H7 (cell line): ENCODE measurements around the gene C12orf56. TPM values are rescaled to one million over a fixed set of nuclear protein-coding genes. Genes with fewer than 3 reads are reported as not detected.
A peak's percentile ranks its signal among the peaks of the same experiment; 100 is the strongest.
"Not testable (repeated sequence)": the region's sequence is repeated elsewhere in the genome, so short reads cannot be mapped to it uniquely, and the experiment has no call there.

Source experiments
- DNase-seq: peaks from one replicate; pipeline ENCODE4 v3.0.0; 2012
- H3K27me3 ChIP-seq: 2 replicates; pipeline ENCODE4 v1.6.0; 2011; ENCODE audit warnings: mild to moderate bottlenecking, low read length; ENCODE audit not compliant: control insufficient read depth, insufficient read depth
- H3K36me3 ChIP-seq: replicated peaks from 2 replicates; pipeline ENCODE4 v1.5.1; 2011; ENCODE audit warnings: low read length; ENCODE audit not compliant: control insufficient read depth, insufficient read depth
- H3K4me3 ChIP-seq: 2 replicates; pipeline ENCODE4 v1.5.1; 2011; ENCODE audit warnings: low read depth, mild to moderate bottlenecking, control low read depth, low read length, moderate library complexity; ENCODE audit not compliant: insufficient read depth
- total RNA-seq: library from RNA; depleted of rRNA; stranded (reverse); fragments of >200 nt; shearing (Covaris generic); gene quantifications from 2 replicates; pipeline ENCODE4 v1.2.3, GENCODE V29; 2014

The C12orf56 gene
- total RNA-seq, 1 experiment from 2014 or later: 1.4 TPM

DNA sequence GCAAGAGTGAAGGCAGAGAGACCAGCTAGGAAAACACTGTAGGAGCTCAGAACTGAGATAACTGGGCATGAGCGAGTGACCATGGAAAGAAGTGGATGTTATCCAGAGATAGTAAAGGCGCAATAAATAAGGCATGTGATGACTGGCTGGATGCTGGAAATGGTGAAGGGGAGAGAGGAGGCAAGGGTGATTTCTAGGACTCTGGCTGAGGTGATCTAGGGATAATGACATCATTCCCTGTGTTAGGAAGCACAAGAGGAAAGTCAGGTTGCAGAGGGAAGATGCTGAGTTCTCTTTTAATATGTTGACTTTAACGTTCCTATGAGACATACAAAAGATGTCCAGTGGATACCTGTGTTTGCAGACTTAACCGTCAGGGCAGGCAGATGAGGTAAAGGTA lies 78.7 kb downstream of the C12orf56 start:
- Histone ChIP-seq H3K36me3 (no peaks in the 10 kb centered on the region), H3K27me3 (no peaks in the 10 kb centered on the region), H3K4me3 (no peak overlapping the region)
- DNase-seq: no peak

DNA sequence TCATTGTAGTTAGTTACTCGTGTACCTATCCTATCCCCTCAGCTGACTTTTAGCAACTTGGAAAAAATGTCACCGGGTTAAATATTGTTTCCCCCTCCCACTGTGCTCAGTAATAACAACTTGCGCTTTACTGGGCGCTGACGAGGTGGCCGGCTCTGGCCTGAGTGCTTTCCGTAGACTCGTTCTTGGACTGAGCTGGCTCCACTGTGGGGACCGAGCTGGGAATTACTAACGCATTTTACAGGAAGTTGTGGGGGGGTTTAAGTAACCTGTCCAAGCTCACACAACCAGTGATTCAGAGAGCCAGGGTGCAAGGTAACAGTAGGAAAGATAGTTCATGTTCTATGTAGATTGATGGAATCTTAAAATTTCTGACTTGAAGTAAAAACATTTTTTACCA lies 86.0 kb downstream of the C12orf56 start:
- H3K4me3 ChIP-seq: no peak overlapping the region
- no peaks in the 10 kb centered on the region for H3K27me3 ChIP-seq
- H3K36me3 ChIP-seq: no peaks in the 10 kb centered on the region

DNA sequence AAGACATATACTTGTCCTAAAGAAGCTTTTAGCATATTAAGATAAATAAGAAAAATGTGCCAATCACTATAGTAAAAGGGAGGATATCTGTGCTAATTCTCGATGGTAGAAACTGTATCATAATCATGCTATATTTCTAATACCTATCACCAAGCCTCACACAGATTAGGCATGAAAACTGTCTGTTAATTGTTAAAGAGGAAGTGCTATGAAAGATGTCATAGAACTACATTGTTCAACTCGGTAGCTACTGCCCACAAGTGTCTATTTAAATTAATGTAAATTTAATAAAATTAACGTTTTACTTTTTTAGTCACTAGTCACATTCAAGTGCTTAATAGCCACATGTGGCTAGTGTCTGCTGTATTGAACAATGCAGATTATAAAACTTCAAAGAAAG lies 90.9 kb downstream of the C12orf56 start:
- no peaks in the 10 kb centered on the region for H3K27me3 ChIP-seq
- no peaks in the 10 kb centered on the region for H3K36me3 ChIP-seq
- H3K4me3 ChIP-seq: no peak overlapping the region
- DNase-seq: no peak

More for the DNA sequence above, 86.0 kb downstream of the C12orf56 start:
- DNase-seq: no peak

DNA sequence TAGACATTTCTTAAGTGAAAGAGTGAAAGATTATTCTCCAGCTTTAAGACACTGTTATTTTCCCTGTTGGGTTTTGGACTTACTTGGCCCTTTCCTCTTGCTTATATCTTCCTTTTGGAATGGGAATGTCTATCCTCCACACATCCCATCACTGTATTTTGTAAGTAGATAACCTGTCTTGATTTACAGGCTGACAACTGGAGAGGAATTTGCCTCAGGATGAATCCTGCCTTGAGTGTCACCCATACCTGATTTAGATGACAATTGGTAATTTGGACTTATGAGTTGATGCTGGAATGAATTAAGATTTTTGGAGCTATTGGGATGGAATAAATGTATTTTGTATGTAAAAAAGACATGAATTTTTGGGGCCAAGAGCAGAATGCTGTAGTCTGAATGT lies 94.3 kb downstream of the C12orf56 start:
- Histone ChIP-seq H3K36me3 (no peaks in the 10 kb centered on the region), H3K27me3 (no peaks in the 10 kb centered on the region), H3K4me3 (no peak overlapping the region)
- DNase-seq: no peak

DNA sequence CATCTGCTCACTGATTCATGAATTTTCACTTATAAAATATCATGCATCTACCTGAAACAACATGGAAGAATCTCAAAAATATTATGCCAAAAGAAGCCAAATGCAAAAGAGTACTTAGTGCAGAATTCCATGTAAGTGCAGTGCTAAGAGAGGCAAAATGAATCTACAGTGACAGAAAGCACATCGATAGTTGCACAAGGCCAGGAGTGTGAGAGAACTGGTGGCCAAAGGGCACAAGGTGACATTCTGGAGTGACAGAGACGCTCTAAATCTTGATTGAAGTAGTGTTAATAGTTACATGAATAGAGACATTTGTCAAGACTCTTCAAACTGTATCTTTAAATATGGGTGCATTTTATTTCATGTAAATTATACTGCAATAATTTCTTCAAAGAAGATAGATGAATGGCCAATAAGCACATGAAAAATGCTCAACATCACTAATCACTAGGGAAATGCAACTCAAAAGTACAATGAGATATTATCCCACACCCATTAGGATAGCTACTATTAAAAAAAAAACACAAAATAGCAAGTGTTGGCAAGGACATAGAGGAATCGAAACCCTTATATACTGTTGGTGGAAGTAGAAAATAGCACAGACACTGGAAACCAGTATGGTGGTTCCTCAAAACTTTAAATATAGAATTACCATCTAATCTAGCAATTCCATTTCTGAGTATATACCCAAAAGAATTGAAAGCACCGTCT lies 96.7 kb downstream of the C12orf56 start:
- Histone ChIP-seq H3K4me3 (no peak overlapping the region), H3K27me3 (no peaks in the 10 kb centered on the region), H3K36me3 (no peaks in the 10 kb centered on the region)
- DNase-seq: no peak

DNA sequence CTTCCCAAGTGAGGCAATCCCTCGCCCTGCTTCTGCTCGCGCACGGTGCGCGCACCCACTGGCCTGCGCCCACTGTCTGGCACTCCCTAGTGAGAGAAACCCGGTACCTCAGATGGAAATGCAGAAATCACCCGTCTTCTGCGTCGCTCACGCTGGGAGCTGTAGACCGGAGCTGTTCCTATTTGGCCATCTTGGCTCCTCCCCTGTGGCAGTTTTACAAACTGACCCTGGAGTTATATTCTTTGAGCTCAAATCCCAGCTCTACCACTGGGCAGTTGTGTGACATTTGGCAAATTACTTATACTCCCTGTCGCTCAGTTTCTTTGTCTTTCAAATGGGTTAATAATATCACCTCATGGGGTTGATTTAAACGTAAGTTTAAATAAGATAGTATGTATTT lies 97.4 kb downstream of the C12orf56 start:
- H3K27me3 ChIP-seq, H3K4me3 ChIP-seq, H3K36me3 ChIP-seq: not testable (repeated sequence)
- DNase-seq: peak; percentile 7

DNA sequence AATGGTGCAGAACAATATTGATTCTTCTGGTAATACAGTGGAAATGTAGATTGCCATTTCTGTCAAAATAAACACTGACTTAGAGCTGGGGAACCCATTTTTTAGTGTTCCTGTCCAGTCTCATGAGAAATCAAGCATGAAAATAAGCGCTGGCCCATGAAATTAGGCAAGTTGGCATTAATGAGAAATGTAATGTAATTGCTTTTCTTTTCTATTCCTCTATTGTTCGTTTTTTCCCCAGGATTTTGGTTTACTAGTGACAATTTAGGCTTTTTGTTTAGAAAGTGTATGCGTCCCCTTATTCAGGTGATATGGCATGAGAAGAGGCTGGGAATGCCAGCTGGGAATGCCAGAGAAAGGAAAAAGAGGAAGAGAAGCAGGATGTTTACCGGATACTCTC lies 104.0 kb downstream of the C12orf56 start:
- Histone ChIP-seq H3K27me3 (no peaks in the 10 kb centered on the region), H3K4me3 (no peak overlapping the region), H3K36me3 (no peaks in the 10 kb centered on the region)
- no peak for DNase-seq

DNA sequence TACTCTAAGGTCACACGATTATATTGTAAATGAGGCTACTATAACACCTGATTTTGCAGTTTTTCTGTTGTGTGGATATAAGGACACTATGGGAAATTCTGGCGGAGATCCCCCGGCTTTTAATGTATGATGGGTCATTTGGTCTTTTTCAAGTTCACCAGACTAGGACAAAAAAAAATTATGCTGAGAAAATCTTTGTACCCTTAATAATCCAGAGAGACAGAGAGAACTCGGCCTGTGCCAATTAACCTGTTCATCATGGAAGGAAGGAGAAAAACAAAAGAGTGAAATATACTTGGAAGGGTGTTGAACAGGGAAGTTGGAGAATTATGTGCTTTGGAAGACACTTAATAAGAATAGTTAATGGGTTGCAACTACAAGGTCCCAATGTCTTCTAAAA lies 106.3 kb downstream of the C12orf56 start:
- Histone ChIP-seq H3K36me3 (no peaks in the 10 kb centered on the region), H3K27me3 (no peaks in the 10 kb centered on the region), H3K4me3 (no peak overlapping the region)
- no peak for DNase-seq

DNA sequence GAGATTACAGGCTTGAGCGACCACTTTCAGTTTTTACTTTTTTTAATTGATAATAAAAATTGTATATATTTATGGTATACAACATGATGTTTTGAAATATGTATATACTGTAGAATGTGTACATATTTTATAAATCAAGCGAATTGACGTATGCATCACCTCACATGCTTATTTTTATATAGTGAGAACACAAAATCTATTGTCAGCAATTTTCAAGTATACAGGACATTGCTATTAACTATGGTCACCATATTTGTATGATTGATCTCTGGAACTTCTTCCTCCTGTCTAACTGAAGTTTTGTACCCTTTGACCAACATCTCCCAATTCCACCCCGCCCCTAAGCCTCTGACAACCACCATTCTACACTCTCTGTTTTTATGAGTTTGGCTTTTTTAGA lies 112.1 kb downstream of the C12orf56 start:
- no peaks in the 10 kb centered on the region for H3K36me3 ChIP-seq
- H3K4me3 ChIP-seq: no peak overlapping the region
- H3K27me3 ChIP-seq: no peaks in the 10 kb centered on the region
- DNase-seq: no peak

DNA sequence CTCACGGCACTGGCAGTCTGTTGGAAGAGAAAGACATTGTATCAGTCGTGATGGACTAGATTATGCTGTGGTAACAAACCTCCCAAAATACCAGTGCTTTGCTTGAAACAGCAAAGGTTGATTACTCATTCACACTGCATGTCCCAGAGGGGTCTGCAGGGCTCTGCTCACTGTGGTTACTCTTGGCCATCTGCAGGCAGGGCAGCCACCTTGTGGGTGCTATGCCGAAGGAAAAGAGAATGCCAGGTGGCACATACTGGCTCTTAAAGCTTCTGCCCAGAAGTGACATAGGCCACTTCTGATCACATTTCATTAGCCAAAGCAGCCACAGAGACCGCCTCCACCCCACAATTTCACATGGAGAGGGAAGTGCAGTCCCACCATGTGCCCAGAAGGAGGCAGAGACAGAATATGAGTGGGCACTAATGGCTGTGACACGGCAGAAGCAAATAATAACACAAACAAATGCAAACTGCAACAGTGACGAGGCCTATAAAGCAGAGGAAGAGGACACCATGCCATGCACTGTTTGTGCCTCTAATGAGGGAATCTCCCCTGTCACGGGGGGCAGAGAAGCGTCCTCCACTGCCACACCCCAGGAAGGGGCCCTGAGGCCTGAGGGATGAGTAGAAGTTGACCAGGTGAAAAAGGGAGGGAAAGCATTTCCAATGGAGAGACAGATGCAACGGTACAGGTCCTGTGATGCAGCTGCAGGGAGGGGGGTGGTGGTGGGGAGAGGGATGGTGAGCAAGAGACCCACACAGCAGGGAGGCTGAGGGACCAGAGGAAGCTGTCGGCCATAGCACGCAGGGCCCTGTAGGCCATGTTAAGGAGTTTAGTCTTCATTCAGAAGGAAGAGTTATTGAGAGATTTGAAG lies 116.8 kb downstream of the C12orf56 start:
- DNase-seq: peak; percentile 57
- Histone ChIP-seq H3K4me3 (no peak overlapping the region), H3K27me3 (no peaks in the 10 kb centered on the region), H3K36me3 (no peaks in the 10 kb centered on the region)

DNA sequence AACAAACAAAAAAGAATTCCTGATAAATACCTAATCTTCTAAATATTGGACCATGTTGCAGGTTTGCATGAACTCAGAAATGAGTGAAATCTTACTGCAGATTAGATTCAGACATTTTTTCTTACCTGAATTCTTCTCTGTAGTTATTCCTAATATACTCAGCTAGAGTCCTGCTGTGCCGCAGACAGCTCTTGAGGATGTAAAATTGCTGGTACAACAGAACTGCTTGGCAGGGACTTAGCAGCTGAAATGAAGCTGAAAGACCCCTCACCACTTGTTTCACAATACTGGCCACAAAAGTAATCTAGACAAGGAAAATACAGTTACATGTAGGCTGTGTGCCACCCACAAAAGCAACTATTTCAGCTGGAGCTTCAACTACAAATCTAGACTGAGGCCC lies 120.1 kb downstream of the C12orf56 start:
- Histone ChIP-seq H3K4me3 (no peak overlapping the region), H3K36me3 (no peaks in the 10 kb centered on the region), H3K27me3 (no peaks in the 10 kb centered on the region)
- no peak for DNase-seq

DNA sequence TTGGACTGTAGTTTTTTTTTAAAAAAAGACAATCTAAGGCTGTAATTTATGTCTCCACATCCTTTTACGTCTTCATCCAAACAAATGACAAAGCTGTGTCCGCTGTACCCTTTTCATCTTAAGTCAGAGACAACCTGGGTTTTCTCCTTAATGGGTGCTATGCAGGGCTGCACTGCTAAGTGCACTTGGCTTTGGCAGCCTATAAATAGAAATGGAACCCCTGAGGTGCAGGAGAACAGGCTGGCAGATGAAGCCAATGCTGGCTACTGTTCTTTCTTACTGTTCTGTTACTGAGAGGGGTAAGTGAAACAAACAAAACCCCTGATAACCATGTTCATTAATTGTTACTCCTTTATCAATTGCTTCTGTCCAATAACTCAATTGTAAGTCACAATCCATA lies 121.4 kb downstream of the C12orf56 start:
- H3K4me3 ChIP-seq: no peak overlapping the region
- DNase-seq: no peak
- H3K27me3 ChIP-seq: no peaks in the 10 kb centered on the region

DNA sequence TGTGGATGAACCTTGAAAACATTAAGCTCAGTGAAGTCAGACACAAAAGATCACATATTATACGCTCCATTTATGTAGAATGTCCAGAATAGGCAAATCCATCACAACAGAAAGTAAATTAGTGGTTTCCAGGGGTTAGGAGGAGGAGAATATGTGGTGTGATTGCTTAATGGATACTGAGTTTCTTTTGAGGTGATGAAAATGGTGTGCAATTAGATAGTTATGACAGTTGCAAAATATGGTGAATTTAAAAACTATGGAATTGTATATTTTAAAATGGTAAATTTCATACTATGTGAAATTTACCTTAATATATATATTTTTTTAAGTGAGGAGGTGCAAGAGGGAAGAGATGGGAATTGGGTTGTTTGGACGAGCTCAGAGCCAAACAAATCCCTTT lies 122.1 kb downstream of the C12orf56 start:
- Histone ChIP-seq H3K27me3 (no peaks in the 10 kb centered on the region), H3K4me3 (no peak overlapping the region), H3K36me3 (no peaks in the 10 kb centered on the region)
- DNase-seq: no peak

More for the DNA sequence above, 121.4 kb downstream of the C12orf56 start:
- no peaks in the 10 kb centered on the region for H3K36me3 ChIP-seq

DNA sequence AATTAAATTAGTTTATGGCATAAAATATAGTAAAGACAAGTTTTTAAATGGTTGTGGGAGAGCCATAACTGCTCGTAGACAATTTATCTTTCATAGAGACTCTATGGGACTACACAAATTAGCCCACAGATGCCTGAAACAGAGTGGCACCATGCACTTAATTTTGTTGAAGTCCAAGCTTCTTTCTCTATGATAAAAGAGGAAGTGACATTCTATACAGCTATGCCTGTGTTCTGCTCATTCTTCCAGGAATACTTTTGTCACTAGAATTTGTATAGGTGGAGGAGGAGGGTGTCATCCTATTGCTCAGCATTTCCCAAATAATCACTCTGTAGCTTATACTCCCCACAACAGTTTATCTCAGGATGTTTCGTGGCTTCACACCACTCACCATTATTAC lies 124.7 kb downstream of the C12orf56 start:
- no peak overlapping the region for H3K4me3 ChIP-seq
- no peaks in the 10 kb centered on the region for H3K27me3 ChIP-seq
- no peaks in the 10 kb centered on the region for H3K36me3 ChIP-seq
- no peak for DNase-seq

DNA sequence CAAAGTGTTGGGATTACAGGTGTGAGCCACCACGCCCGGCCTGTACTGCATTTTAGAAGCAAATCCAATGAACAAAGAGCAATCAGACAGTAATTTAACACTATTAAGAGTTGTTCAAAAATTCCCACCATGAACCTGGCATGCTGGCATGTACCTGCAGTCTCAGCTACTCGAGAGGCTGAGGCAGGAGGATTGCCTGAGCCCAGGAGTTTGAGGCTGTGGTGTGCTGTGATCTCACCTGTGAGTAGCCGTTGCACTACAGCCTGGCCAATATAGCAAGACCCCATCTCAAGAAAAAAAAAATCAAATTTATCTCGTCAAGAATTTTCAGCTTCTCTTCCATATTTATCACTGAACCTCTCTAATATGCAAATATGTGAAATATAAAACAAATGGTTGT lies 128.7 kb downstream of the C12orf56 start:
- Histone ChIP-seq H3K36me3 (no peaks in the 10 kb centered on the region), H3K4me3 (no peak overlapping the region), H3K27me3 (no peaks in the 10 kb centered on the region)
- DNase-seq: no peak
